WERI-Rb-1 (cell line): ENCODE data around the gene ASIC3.

Source experiments
- DNase-seq: peaks from one replicate; pipeline ENCODE4 v3.0.0-alpha.2; 2020
- H3K27ac ChIP-seq: fragments of 250-450 bp; sonication (Bioruptor Pico); 2 replicates; pipeline ENCODE4 v1.5.1; 2020; ENCODE audit warnings: mild to moderate bottlenecking, moderate library complexity
- H3K27me3 ChIP-seq: fragments of 250-450 bp; sonication (Bioruptor Pico); 2 replicates; pipeline ENCODE4 v1.5.1; 2021; ENCODE audit warnings: mild to moderate bottlenecking, low read depth, moderate library complexity; ENCODE audit not compliant: insufficient read depth, severe bottlenecking
- H3K36me3 ChIP-seq: fragments of 250-450 bp; sonication (Bioruptor Pico); 2 replicates; pipeline ENCODE4 v1.5.1; 2020; ENCODE audit warnings: mild to moderate bottlenecking, moderate library complexity
- H3K4me3 ChIP-seq: 2 replicates; pipeline ENCODE4 v1.5.1; 2011; ENCODE audit warnings: low read depth, mild to moderate bottlenecking, control low read depth, low read length
- H3K9me3 ChIP-seq: fragments of 250-450 bp; sonication (Bioruptor Pico); 2 replicates; pipeline ENCODE4 v1.5.1; 2021; ENCODE audit warnings: mild to moderate bottlenecking, moderate library complexity; ENCODE audit not compliant: severe bottlenecking
- TF ChIP-seq, protein P1 (sequence below): IDR thresholded peaks from 2 replicates; pipeline ENCODE4 v1.5.1; 2011; ENCODE audit warnings: low read depth, mild to moderate bottlenecking, control low read depth, inconsistent platforms, low read length

Gene ASIC3

DNA sequence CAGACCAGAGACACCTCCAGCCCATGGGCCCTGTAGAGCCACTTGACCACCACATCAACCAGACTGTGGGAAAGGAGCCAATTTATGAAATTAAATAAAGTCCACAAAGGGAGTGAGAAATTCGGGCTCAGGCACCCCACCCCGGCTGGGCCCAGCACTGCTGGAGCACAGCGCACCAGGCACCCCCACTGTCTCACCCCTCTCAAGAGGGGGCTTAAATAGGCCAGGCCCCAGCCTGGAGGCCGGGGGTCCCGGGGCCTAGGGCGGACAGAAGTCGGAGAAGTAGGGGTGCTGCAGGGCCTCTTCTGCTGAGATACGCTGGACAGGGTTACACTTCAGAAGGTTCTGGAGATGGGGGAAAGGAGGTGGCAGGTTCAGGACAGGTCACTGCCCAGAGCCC, 5.4 kb downstream of the ASIC3 start:
- no peaks in the 10 kb centered on the region for H3K27me3 ChIP-seq
- no peak overlapping the region for H3K27ac ChIP-seq
- TF ChIP-seq, protein P1, sequence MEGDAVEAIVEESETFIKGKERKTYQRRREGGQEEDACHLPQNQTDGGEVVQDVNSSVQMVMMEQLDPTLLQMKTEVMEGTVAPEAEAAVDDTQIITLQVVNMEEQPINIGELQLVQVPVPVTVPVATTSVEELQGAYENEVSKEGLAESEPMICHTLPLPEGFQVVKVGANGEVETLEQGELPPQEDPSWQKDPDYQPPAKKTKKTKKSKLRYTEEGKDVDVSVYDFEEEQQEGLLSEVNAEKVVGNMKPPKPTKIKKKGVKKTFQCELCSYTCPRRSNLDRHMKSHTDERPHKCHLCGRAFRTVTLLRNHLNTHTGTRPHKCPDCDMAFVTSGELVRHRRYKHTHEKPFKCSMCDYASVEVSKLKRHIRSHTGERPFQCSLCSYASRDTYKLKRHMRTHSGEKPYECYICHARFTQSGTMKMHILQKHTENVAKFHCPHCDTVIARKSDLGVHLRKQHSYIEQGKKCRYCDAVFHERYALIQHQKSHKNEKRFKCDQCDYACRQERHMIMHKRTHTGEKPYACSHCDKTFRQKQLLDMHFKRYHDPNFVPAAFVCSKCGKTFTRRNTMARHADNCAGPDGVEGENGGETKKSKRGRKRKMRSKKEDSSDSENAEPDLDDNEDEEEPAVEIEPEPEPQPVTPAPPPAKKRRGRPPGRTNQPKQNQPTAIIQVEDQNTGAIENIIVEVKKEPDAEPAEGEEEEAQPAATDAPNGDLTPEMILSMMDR, result no peak
- H3K36me3 ChIP-seq, result no peaks in the 10 kb centered on the region; the same call in 1 of the 2 replicates
- H3K9me3 ChIP-seq, result no peaks in the 10 kb centered on the region
- no peak for DNase-seq
- no peak overlapping the region for H3K4me3 ChIP-seq

DNA sequence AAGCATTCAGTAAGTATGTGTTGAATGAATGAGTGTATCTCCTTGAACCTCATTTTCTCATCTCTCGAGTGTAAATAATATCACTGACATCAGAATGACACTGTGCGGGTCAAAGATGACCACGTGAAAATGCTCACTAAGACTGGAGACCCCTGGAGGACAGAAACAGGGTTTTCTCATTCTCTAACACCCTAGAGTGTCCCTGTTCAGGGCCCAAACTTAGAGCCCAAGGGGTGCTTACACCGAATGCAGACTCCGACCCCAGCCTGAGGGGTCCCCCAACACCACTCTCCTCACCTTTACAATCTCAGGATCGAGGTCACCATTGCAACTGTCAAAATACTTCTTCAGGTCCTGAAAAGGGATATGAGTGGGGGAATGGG, 7.9 kb downstream of the ASIC3 start:
- TF ChIP-seq, protein P1, result no peak
- H3K27me3 ChIP-seq, result no peaks in the 10 kb centered on the region
- no peak for DNase-seq
- no peak overlapping the region for H3K27ac ChIP-seq
- H3K9me3 ChIP-seq, result no peaks in the 10 kb centered on the region
- no peaks in the 10 kb centered on the region; the same call in 1 of the 2 replicates for H3K36me3 ChIP-seq
- no peak overlapping the region for H3K4me3 ChIP-seq

DNA sequence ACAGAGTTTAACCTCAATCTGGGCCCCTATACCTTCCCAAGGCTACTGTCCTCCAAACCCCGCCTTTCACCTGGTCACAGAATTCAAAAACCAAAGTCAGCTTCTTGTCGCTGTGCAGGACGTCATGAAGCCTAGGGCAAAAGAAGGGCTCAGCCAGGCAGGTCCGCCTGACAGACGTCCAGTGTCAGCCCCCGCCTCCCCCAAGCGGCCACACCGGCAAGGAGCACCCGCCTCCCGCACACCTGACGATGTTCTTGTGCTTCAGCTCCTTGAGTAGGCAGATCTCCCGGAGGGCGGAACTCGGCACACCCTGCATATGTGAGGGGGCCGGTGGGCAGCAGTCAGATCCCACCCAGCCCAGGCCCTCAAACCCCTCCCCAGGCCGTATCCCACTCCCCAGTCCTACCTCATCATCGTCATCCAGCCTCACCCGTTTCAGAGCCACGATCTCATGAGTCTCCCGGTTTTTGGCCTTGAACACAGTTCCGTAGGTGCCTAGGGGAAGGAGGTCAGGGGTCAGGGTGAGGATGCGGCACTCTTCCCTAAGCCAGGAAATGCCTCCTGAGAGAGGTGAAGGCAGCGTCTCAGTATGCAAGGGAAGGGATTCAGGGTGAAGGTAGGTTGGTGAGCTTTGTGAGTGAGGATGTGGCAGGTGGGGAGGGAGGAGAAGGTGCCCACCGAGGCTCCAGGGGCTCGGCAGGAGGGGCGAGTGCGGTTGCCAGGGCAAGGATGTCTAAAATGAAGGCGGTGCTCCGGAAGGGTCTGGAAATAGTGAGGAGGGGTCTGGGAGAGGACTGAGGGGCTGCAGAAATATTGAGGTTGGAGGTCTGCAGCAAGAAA, 8.6 kb downstream of the ASIC3 start:
- Histone ChIP-seq H3K27ac (no peak overlapping the region), H3K36me3 (peaks cover 3% of the 10 kb centered on the region), H3K4me3 (peak overlapping the region; percentile 76), H3K9me3 (no peaks in the 10 kb centered on the region), H3K27me3 (no peaks in the 10 kb centered on the region)
- peak; percentile 65 for DNase-seq
- TF ChIP-seq, protein P1, result 0 out of 2 replicates have a peak, but pooled peaks have one; percentile 21

DNA sequence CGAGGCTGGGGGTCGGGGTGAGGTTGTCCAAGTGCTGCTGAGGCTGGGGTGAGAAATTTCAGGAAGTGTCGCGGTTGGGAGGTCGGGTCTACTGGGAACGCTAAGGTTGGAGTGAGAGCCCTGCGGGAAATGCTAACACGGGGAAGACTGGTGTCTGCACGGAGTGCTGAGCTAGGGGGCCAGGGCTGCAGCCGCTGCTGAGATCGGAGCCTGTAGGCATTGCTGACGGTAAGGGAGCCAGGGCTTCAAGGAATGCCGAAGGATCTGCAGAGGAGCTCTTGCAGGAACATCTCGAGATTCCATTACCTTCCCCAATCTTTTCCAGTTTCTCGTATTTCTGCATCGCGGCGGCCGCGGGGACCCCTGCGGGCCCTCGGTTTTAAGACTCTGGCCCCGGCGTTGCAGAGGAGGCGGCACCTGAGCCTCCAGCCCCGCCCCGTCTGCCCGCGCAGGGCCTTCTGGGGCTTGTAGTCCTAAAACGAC, 9.2 kb downstream of the ASIC3 start, which contains the start of gene CDK5:
CDK5 (minus strand) TSS at position 392 of the 483 bp plus-strand sequence; CDS start at position 343, 49 bp downstream.
- Histone ChIP-seq H3K4me3 (peak within 1 kb of the TSS; percentile 76), H3K27me3 (no peaks in the 10 kb centered on the region), H3K36me3 (peaks cover 5% of the 10 kb centered on the region), H3K9me3 (no peaks in the 10 kb centered on the region), H3K27ac (peak within 1 kb of the TSS; percentile 75)
- TF ChIP-seq, protein P1, result no peak
- DNase-seq, result peak; percentile 35

DNA sequence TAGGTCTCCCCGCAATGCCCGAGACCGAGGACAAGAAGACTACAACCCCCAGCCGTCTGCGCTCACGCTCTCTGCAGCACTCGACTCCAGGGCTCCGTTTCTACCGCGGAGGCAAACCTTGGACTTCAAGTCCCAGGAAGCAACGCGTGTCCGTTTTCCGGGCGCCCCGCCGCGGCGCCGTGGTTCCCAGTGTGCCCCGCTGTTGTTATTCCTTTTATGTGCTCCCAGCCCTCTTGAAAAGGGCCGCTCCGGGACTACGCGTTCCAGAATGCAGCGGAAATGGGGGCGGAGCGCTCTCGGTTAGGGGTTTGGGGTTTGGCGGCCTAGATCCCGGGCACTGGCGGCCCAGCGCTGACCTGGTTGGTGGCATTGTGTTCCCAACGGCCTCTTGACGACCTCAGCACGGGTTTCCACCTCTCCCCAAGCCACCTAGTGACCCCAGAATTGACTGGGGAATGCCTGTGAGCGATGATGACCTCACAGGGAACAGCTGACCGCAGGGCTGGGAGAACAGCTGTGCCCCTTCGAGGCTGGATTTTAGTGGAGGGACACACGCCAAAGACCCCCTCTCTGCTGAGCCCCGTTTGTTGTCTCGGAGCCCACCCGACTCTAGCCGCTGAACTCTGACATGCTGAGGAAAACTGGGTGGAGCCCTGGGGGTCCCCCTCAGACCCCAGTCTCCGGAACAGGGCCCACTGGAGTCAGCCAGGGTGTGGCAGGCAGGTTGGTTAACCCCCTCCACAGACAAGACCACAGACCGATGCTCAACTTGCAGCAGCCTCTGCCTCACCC, 9.9 kb downstream of the ASIC3 start:
- H3K27me3 ChIP-seq, result no peaks in the 10 kb centered on the region

More for the DNA sequence above, 9.9 kb downstream of the ASIC3 start:
- TF ChIP-seq, protein P1, result no peak
- DNase-seq, result peak; percentile 99
- Histone ChIP-seq H3K36me3 (peaks cover 8% of the 10 kb centered on the region), H3K4me3 (peak overlapping the region; percentile 76), H3K27ac (peak overlapping the region; percentile 75), H3K9me3 (no peaks in the 10 kb centered on the region)
